Esophagus muscularis mucosa (tissue), 4 donors: ENCODE data around the gene AUTS2. TPM values are rescaled to one million over a fixed set of nuclear protein-coding genes. Genes with fewer than 3 reads are reported as not detected.
A peak's percentile ranks its signal among the peaks of the same experiment; 100 is the strongest.

Experiments
- DNase-seq: peaks from one replicate; pipeline ENCODE4 v3.0.0-alpha.2; 2017; ENCODE audit errors: extremely low spot score
- H3K27ac ChIP-seq, 4 donors: fragments of 200-600 bp; sonication (generic); replicated peaks in 1 of 4; 1 replicate in 3 of 4; 2 replicates in 1 of 4; pipeline ENCODE4 v1.5.1; 2016 to 2019; ENCODE audit warnings: mild to moderate bottlenecking in 1 of 4
- H3K27me3 ChIP-seq, 4 donors: fragments of 200-600 bp; sonication (generic); one replicate each; pipeline versions ENCODE4 v1.5.1 to v1.6.0; 2016 to 2019
- H3K36me3 ChIP-seq, 4 donors: fragments of 200-600 bp; sonication (generic); one replicate each; pipeline ENCODE4 v1.5.1; 2016 to 2019
- H3K4me1 ChIP-seq, 4 donors: fragments of 200-600 bp; sonication (generic); one replicate each; pipeline ENCODE4 v1.5.1; 2016 to 2019
- H3K4me3 ChIP-seq, 4 donors: fragments of 200-600 bp; sonication (generic); 1 replicate in 2 of 4; 2 replicates in 2 of 4; pipeline ENCODE4 v1.5.1; 2016 to 2019; ENCODE audit warnings: mild to moderate bottlenecking in 4 of 4, moderate library complexity in 1 of 4
- H3K9me3 ChIP-seq, 4 donors: fragments of 200-600 bp; sonication (generic); 1 replicate in 3 of 4; 2 replicates in 1 of 4; pipeline ENCODE4 v1.5.1; 2016 to 2019
- EP300 ChIP-seq: sonication (generic); formaldehyde crosslinking; IDR thresholded peaks from one replicate; pipeline ENCODE4 v1.6.1; 2017; ENCODE audit warnings: antibody characterized with exemption
- POLR2A ChIP-seq: fragments of 450-650 bp; IDR thresholded peaks from one replicate; pipeline ENCODE4 v1.6.1; 2017; ENCODE audit warnings: antibody characterized with exemption, moderate library complexity, mild to moderate bottlenecking, low read depth
- POLR2AphosphoS5 ChIP-seq, 2 donors: sonication (generic); formaldehyde crosslinking; IDR thresholded peaks; one replicate each; pipeline ENCODE4 v1.6.1; 2017; ENCODE audit warnings: antibody characterized with exemption in 2 of 2
- WGBS: methylation state at CpG from one replicate; pipeline ENCODE4 v1.1.5; 2018; 5-methylcytosine and 5-hydroxymethylcytosine counted together
- intact Hi-C: fragments of 100-400 bp; cut with DNase I; formaldehyde crosslinking; loops from one replicate; pipeline ENCODE4 v1.15.1; 2023
- total RNA-seq, 4 donors: library from RNA; depleted of rRNA; stranded (reverse); fragments of >200 nt; gene quantifications; one replicate each; pipeline versions ENCODE4 v1.1.0 to v1.2.1, GENCODE V29; 2016
- TF ChIP-seq, protein P1 (sequence below), 3 experiments: fragments of 200-600 bp in 2 of 3; fragments of 450-650 bp in 1 of 3; sonication (generic) in 2 of 3; IDR thresholded peaks; one replicate each; pipeline ENCODE4 v1.5.1; 2017 to 2019; ENCODE audit warnings: antibody characterized with exemption in 3 of 3, mild to moderate bottlenecking in 2 of 3, moderate library complexity in 1 of 3

The AUTS2 gene
- total RNA-seq, 4 donors from 2014 or later: 18.5 to 44.9 (median 34.2) TPM

DNA sequence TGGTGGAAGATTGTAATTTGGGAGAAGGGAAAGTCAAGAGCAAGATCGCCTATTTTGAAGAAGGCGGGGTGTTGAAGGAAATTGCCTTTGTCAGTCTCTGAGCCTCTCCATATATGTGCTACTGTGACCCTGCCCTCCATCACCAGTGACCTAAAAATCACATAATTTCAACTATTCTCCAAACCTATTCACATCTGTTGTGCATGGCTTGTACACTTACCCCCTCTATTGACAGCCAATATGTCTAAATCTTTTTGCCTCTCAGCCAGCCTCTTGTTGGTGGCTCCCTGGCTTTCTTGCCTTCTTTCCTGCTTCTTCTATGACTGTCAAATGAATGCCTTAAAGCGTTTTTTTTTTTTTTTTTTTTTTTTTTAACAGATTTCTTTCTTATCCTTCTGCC lies 295.6 kb downstream of the AUTS2 start:
- Histone ChIP-seq H3K36me3 (no peaks in the 10 kb centered on the region), H3K27me3 (no peaks in the 10 kb centered on the region), H3K4me1 (peaks cover 0 to 27% (median 5%) of the 10 kb centered on the region in 4 donors), H3K4me3 (no peak overlapping the region), H3K9me3 (no peaks in the 10 kb centered on the region), H3K27ac (no peak overlapping the region)
- no peak for DNase-seq
- intact Hi-C loops: no loop called here
- TF ChIP-seq, protein P1, sequence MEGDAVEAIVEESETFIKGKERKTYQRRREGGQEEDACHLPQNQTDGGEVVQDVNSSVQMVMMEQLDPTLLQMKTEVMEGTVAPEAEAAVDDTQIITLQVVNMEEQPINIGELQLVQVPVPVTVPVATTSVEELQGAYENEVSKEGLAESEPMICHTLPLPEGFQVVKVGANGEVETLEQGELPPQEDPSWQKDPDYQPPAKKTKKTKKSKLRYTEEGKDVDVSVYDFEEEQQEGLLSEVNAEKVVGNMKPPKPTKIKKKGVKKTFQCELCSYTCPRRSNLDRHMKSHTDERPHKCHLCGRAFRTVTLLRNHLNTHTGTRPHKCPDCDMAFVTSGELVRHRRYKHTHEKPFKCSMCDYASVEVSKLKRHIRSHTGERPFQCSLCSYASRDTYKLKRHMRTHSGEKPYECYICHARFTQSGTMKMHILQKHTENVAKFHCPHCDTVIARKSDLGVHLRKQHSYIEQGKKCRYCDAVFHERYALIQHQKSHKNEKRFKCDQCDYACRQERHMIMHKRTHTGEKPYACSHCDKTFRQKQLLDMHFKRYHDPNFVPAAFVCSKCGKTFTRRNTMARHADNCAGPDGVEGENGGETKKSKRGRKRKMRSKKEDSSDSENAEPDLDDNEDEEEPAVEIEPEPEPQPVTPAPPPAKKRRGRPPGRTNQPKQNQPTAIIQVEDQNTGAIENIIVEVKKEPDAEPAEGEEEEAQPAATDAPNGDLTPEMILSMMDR (IDR thresholded peaks at IDR 0.05): peak in 1 of 3 experiments; percentile 30
- no peak for TF ChIP-seq POLR2A
- 63% methylated on average over 3 of the region's 3 CpGs for WGBS

DNA sequence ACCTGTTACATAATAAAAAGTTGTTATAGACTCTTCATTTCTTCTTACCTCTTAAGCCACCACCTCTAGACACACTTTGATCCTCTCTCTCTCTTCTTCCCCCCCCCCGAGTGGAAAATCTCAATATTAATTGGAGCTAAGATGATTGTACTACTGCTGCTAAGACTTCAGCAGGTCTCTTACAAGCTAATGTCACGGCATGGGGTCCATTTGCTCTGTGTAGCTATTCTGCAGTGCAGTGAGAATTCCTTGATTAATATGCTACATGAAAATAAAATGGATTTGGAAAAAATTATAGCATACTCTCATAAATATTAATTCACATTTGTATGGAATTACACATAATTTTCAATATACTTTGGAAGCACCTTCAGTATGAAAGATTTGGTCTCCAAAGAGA lies 297.2 kb downstream of the AUTS2 start:
- H3K4me1 ChIP-seq: peaks cover 0 to 14% (median 5%) of the 10 kb centered on the region in 4 donors
- DNase-seq: no peak
- H3K27ac ChIP-seq: no peak overlapping the region
- TF ChIP-seq POLR2A (no peak), EP300 (no peak), POLR2AphosphoS5 (IDR thresholded peaks at IDR 0.05) (no peak)
- TF ChIP-seq, protein P1 (IDR thresholded peaks at IDR 0.05): no peak
- H3K9me3 ChIP-seq: no peaks in the 10 kb centered on the region
- peaks cover 0 to 4% (median 0%) of the 10 kb centered on the region in 4 donors for H3K36me3 ChIP-seq
- intact Hi-C loops: no loop called here
- H3K27me3 ChIP-seq: no peaks in the 10 kb centered on the region
- WGBS: 80% methylated on average over 2 of the region's 2 CpGs
- no peak overlapping the region for H3K4me3 ChIP-seq

DNA sequence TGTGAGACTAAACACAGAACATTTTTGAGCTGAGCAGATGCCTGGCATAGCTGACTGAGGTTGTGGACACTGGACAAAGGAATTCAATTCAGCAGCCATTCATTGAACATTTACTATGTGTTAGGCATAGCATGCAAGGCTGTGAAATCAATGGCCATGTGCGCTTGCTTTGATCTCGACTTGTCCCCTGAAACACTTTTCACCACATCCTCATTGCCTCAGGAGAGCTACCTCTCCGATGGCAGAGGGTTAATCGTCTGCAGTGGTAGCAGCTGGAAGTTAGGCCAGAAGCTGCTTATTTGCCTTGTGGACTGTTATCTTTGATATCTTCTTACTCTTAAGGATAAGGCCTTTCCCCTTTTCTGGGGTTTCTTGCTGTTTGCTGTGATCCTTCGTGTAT lies 297.8 kb downstream of the AUTS2 start:
- peaks cover 0 to 4% (median 0%) of the 10 kb centered on the region in 4 donors for H3K36me3 ChIP-seq
- TF ChIP-seq POLR2A: no peak
- TF ChIP-seq, protein P1 (IDR thresholded peaks at IDR 0.05): no peak
- TF ChIP-seq EP300: no peak
- TF ChIP-seq POLR2AphosphoS5 (IDR thresholded peaks at IDR 0.05): no peak
- peaks cover 0 to 14% (median 5%) of the 10 kb centered on the region in 4 donors for H3K4me1 ChIP-seq
- no peak for DNase-seq
- no peak overlapping the region for H3K4me3 ChIP-seq
- WGBS: 91% methylated on average over 5 of the region's 5 CpGs
- H3K27me3 ChIP-seq: no peaks in the 10 kb centered on the region
- intact Hi-C loops: no loop called here
- no peaks in the 10 kb centered on the region for H3K9me3 ChIP-seq
- no peak overlapping the region for H3K27ac ChIP-seq

DNA sequence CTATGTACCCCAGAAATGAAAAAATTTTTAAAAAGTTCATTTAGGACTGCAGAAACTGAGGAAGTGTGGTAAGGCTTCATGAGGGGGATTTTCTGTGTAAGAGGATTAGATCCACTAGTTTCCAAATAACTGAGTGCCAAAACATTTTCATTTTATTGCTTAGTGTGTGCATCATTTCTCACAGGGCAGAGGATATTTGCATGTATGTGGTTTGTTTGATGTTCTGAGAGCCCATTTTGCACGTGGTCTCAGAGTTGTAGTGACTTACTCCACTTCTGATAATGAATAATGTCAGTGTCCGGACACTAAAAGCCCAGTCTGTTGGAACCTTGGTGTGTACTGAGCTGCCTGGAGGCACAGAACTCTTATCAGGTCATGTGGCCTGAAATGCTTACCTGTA lies 299.9 kb downstream of the AUTS2 start:
- Histone ChIP-seq H3K36me3 (peaks cover 0 to 4% (median 0%) of the 10 kb centered on the region in 4 donors), H3K9me3 (no peaks in the 10 kb centered on the region), H3K4me3 (no peak overlapping the region), H3K27me3 (no peaks in the 10 kb centered on the region), H3K27ac (no peak overlapping the region), H3K4me1 (peaks cover 0 to 13% (median 6%) of the 10 kb centered on the region in 4 donors)
- intact Hi-C loops: no loop called here
- no peak for DNase-seq
- WGBS: 89% methylated on average over 2 of the region's 2 CpGs
- TF ChIP-seq POLR2A (no peak), EP300 (no peak)

DNA sequence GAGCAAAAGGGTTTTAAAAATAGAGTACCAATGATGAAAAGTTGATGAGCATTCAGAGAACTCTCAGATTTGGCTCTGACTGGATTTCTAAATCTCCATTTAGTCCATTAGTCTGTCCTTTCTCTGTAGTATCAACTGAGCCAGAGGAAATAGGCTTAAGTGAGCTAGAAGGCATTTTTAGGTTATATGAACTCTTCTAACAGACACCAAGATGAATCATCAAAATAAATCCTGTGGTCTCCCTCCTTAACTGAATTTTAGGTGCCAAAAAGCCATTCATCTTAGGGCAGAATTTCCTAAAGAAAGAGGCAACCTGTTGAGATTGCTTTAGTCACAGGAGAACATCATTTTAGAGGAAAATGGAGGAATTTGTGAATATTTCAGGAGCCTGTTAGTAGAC lies 305.1 kb downstream of the AUTS2 start:
- no peak overlapping the region for H3K4me3 ChIP-seq
- no peaks in the 10 kb centered on the region for H3K9me3 ChIP-seq
- DNase-seq: no peak
- no peaks in the 10 kb centered on the region for H3K27me3 ChIP-seq
- peaks cover 0 to 16% (median 6%) of the 10 kb centered on the region in 4 donors for H3K4me1 ChIP-seq
- no peak overlapping the region for H3K27ac ChIP-seq
- TF ChIP-seq EP300 (no peak), POLR2AphosphoS5 (IDR thresholded peaks at IDR 0.05) (no peak), POLR2A (no peak)
- TF ChIP-seq, protein P1 (IDR thresholded peaks at IDR 0.05): no peak
- H3K36me3 ChIP-seq: peaks cover 0 to 4% (median 0%) of the 10 kb centered on the region in 4 donors
- intact Hi-C loops: no loop called here
